ENCODE measurements around the gene MYLK. TPM values are rescaled to one million over a fixed set of nuclear protein-coding genes. Genes with fewer than 3 reads are reported as not detected.

MYLK gene
- polyA plus RNA-seq, 3 donors = 0.35 to 1.3 (median 0.51) TPM

GRCh38 chr3:123804676-123805075, 79.5 kb downstream of the MYLK start:
- H3K9ac ChIP-seq (ENCODE audit: insufficient read depth, low read length, poor library complexity, severe bottlenecking) = no peak overlapping the region
- no peaks in the 10 kb centered on the region for H3K9me3 Mint-ChIP-seq
- no peaks in the 10 kb centered on the region for H4K20me1 ChIP-seq (ENCODE audit: insufficient read depth, low read length)
- H3K27me3 Mint-ChIP-seq (ENCODE audit: low read depth in 3 of 3) = peaks cover 0 to 2% (median 1%) of the 10 kb centered on the region in 3 donors
- H2AFZ ChIP-seq (ENCODE audit: insufficient read depth, low read depth, low read length, poor library complexity, severe bottlenecking) = no peak overlapping the region
- H3K27ac Mint-ChIP-seq = no peak overlapping the region
- no peak overlapping the region for H3K27ac ChIP-seq (ENCODE audit: low read depth in 1 of 2, low read length in 2 of 2)
- no peak overlapping the region for H3K4me3 ChIP-seq (replicated peaks in 1 of 3; ENCODE audit: low read depth in 2 of 3, low read length in 3 of 3)
- intact Hi-C loops (cut with micrococcal nuclease) = no loop called here
- H3K9me3 ChIP-seq (replicated peaks in 1 of 2; ENCODE audit: control insufficient read depth in 1 of 2, insufficient read depth in 1 of 2, low read length in 2 of 2) = no peaks in the 10 kb centered on the region
- no peaks in the 10 kb centered on the region for H3K36me3 Mint-ChIP-seq
- WGBS (ENCODE audit: insufficient coverage) = 94% methylated on average over 3 of the region's 3 CpGs
- DNase-seq = no peak
- no peaks in the 10 kb centered on the region for H3K36me3 ChIP-seq (replicated peaks in 1 of 2; ENCODE audit: control insufficient read depth in 1 of 2, insufficient read depth in 2 of 2, low read length in 2 of 2)
- H3K4me2 ChIP-seq (replicated peaks; ENCODE audit: extremely low read depth, low read length, poor library complexity, severe bottlenecking) = no peak overlapping the region
- no peak for TF ChIP-seq CTCF (IDR thresholded peaks at IDR 0.05)
- no peak overlapping the region for H3K4me3 Mint-ChIP-seq
- no peaks in the 10 kb centered on the region for H3K4me1 ChIP-seq (ENCODE audit: control insufficient read depth in 1 of 2, insufficient read depth in 2 of 2, low read length in 2 of 2)
- no peaks in the 10 kb centered on the region for H3K27me3 ChIP-seq (ENCODE audit: control insufficient read depth in 2 of 2, insufficient read depth in 2 of 2, low read length in 2 of 2)
- no peaks in the 10 kb centered on the region for H3K79me2 ChIP-seq (ENCODE audit: insufficient read depth, low read length)
- H3K4me1 Mint-ChIP-seq = peaks cover 2% of the 10 kb centered on the region

GRCh38 chr3:123803521-123803920, 80.6 kb downstream of the MYLK start:
- DNase-seq = no peak
- H3K36me3 ChIP-seq (replicated peaks in 1 of 2; ENCODE audit: control insufficient read depth in 1 of 2, insufficient read depth in 2 of 2, low read length in 2 of 2) = no peaks in the 10 kb centered on the region
- Mint-ChIP-seq H3K4me3 (no peak overlapping the region), H3K27me3 (ENCODE audit: low read depth in 3 of 3) (peaks cover 1 to 3% (median 2%) of the 10 kb centered on the region in 3 donors), H3K4me1 (no peaks in the 10 kb centered on the region), H3K27ac (no peak overlapping the region), H3K36me3 (no peaks in the 10 kb centered on the region), H3K9me3 (no peaks in the 10 kb centered on the region)
- H3K4me1 ChIP-seq (ENCODE audit: control insufficient read depth in 1 of 2, insufficient read depth in 2 of 2, low read length in 2 of 2) = no peaks in the 10 kb centered on the region
- TF ChIP-seq CTCF (IDR thresholded peaks at IDR 0.05) = no peak
- intact Hi-C loops (cut with micrococcal nuclease) = no loop called here
- no peak overlapping the region for H3K9ac ChIP-seq (ENCODE audit: insufficient read depth, low read length, poor library complexity, severe bottlenecking)
- H3K9me3 ChIP-seq (replicated peaks in 1 of 2; ENCODE audit: control insufficient read depth in 1 of 2, insufficient read depth in 1 of 2, low read length in 2 of 2) = no peaks in the 10 kb centered on the region
- H3K27me3 ChIP-seq (ENCODE audit: control insufficient read depth in 2 of 2, insufficient read depth in 2 of 2, low read length in 2 of 2) = no peaks in the 10 kb centered on the region
- no peaks in the 10 kb centered on the region for H4K20me1 ChIP-seq (ENCODE audit: insufficient read depth, low read length)
- no peak overlapping the region for H3K4me3 ChIP-seq (replicated peaks in 1 of 3; ENCODE audit: low read depth in 2 of 3, low read length in 3 of 3)
- no peak overlapping the region for H2AFZ ChIP-seq (ENCODE audit: insufficient read depth, low read depth, low read length, poor library complexity, severe bottlenecking)
- no peak overlapping the region for H3K4me2 ChIP-seq (replicated peaks; ENCODE audit: extremely low read depth, low read length, poor library complexity, severe bottlenecking)
- WGBS (ENCODE audit: insufficient coverage) = 69% methylated on average over 5 of the region's 5 CpGs
- no peak overlapping the region for H3K27ac ChIP-seq (ENCODE audit: low read depth in 1 of 2, low read length in 2 of 2)
- no peaks in the 10 kb centered on the region for H3K79me2 ChIP-seq (ENCODE audit: insufficient read depth, low read length)

Data from CD14-positive monocyte (primary cell).